Measurements from ENCODE around the gene ACTMAP.

ACTMAP gene

GRCh38 chr19:40714441-40715299 is 35.6 kb downstream of the ACTMAP start:
- Histone ChIP-seq H3K9ac (ENCODE audit: low read length) (peak overlapping the region; percentile 92), H3K9me3 (ENCODE audit: low read length) (no peaks in the 10 kb centered on the region), H3F3A (ENCODE audit: insufficient read depth, low read length) (no peaks in the 10 kb centered on the region), H3K79me2 (ENCODE audit: insufficient read depth, low read length) (peaks cover 2% of the 10 kb centered on the region; the same call in 1 of the 2 replicates), H3K4me1 (ENCODE audit: insufficient read depth, low read length, severe bottlenecking) (peaks cover 44% of the 10 kb centered on the region), H3K9me2 (ENCODE audit: low read depth, low read length) (no peaks in the 10 kb centered on the region), H2AFZ (ENCODE audit: low read length) (no peak overlapping the region), H4K20me1 (ENCODE audit: insufficient read depth, low read length) (no peaks in the 10 kb centered on the region), H3K27me3 (ENCODE audit: insufficient read depth, low read length) (no peaks in the 10 kb centered on the region), H3K4me3 (ENCODE audit: low read depth, low read length, poor library complexity, severe bottlenecking) (peak overlapping the region; percentile 95), H3K36me3 (ENCODE audit: insufficient read depth, low read length) (peaks cover 9% of the 10 kb centered on the region; the same call in 1 of the 2 replicates), H3K27ac (ENCODE audit: low read depth, low read length, poor library complexity, severe bottlenecking) (peak overlapping the region; percentile 89), H3K4me2 (ENCODE audit: low read length) (peak overlapping the region; percentile 88)
- no peak for TF ChIP-seq EZH2 (IDR thresholded peaks at IDR 0.05; ENCODE audit: borderline replicate concordance, low read length)
- TF ChIP-seq CTCF (IDR thresholded peaks at IDR 0.05; ENCODE audit: low read length): no peak

GRCh38 chr19:40713939-40714338 is 36.3 kb downstream of the ACTMAP start:
- H3F3A ChIP-seq (ENCODE audit: insufficient read depth, low read length): no peaks in the 10 kb centered on the region
- H3K4me1 ChIP-seq (ENCODE audit: insufficient read depth, low read length, severe bottlenecking): peaks cover 37% of the 10 kb centered on the region
- H3K36me3 ChIP-seq (ENCODE audit: insufficient read depth, low read length): peaks cover 16% of the 10 kb centered on the region
- H3K4me2 ChIP-seq (ENCODE audit: low read length): peak overlapping the region; percentile 88
- no peaks in the 10 kb centered on the region for H3K9me3 ChIP-seq (ENCODE audit: low read length)
- H3K9me2 ChIP-seq (ENCODE audit: low read depth, low read length): no peaks in the 10 kb centered on the region
- peaks cover 2% of the 10 kb centered on the region; the same call in 1 of the 2 replicates for H3K79me2 ChIP-seq (ENCODE audit: insufficient read depth, low read length)
- H4K20me1 ChIP-seq (ENCODE audit: insufficient read depth, low read length): no peaks in the 10 kb centered on the region
- no peak overlapping the region; the same call in 1 of the 2 replicates for H3K9ac ChIP-seq (ENCODE audit: low read length)
- H3K27ac ChIP-seq (ENCODE audit: low read depth, low read length, poor library complexity, severe bottlenecking): no peak overlapping the region
- TF ChIP-seq EZH2 (IDR thresholded peaks at IDR 0.05; ENCODE audit: borderline replicate concordance, low read length): no peak
- no peak for TF ChIP-seq CTCF (IDR thresholded peaks at IDR 0.05; ENCODE audit: low read length)
- peak overlapping the region; percentile 95 for H3K4me3 ChIP-seq (ENCODE audit: low read depth, low read length, poor library complexity, severe bottlenecking)
- no peak overlapping the region for H2AFZ ChIP-seq (ENCODE audit: low read length)
- H3K27me3 ChIP-seq (ENCODE audit: insufficient read depth, low read length): no peaks in the 10 kb centered on the region

- TF ChIP-seq EZH2 (IDR thresholded peaks at IDR 0.05; ENCODE audit: borderline replicate concordance, low read length) (no peak), CTCF (IDR thresholded peaks at IDR 0.05; ENCODE audit: low read length) (no peak)
- no peaks in the 10 kb centered on the region for H3K79me2 ChIP-seq (ENCODE audit: insufficient read depth, low read length)
- no peaks in the 10 kb centered on the region for H3K9me2 ChIP-seq (ENCODE audit: low read depth, low read length)
- H3K9ac ChIP-seq (ENCODE audit: low read length): no peak overlapping the region
- H3K36me3 ChIP-seq (ENCODE audit: insufficient read depth, low read length): peaks cover 38% of the 10 kb centered on the region
- H4K20me1 ChIP-seq (ENCODE audit: insufficient read depth, low read length): no peaks in the 10 kb centered on the region
- no peaks in the 10 kb centered on the region for H3K27me3 ChIP-seq (ENCODE audit: insufficient read depth, low read length)
- H3K9me3 ChIP-seq (ENCODE audit: low read length): no peaks in the 10 kb centered on the region
- H3K4me1 ChIP-seq (ENCODE audit: insufficient read depth, low read length, severe bottlenecking): peaks cover 8% of the 10 kb centered on the region
- no peak overlapping the region for H3K27ac ChIP-seq (ENCODE audit: low read depth, low read length, poor library complexity, severe bottlenecking)
- no peaks in the 10 kb centered on the region for H3F3A ChIP-seq (ENCODE audit: insufficient read depth, low read length)
- H3K4me2 ChIP-seq (ENCODE audit: low read length): no peak overlapping the region
- no peak overlapping the region for H2AFZ ChIP-seq (ENCODE audit: low read length)
- H3K4me3 ChIP-seq (ENCODE audit: low read depth, low read length, poor library complexity, severe bottlenecking): no peak overlapping the region
Observed at GRCh38 chr19:40709817-40710216, 40.5 kb downstream of the ACTMAP start.
